SU-DHL-6 (cell line): ENCODE data around the gene ATG4C.

Source experiments
- CTCF ChIP-seq: fragments of 200-600 bp; sonication (generic); IDR thresholded peaks from one replicate; pipeline ENCODE4 v1.5.1; 2017; ENCODE audit warnings: antibody characterized with exemption, mild to moderate bottlenecking, low read length, moderate library complexity; ENCODE audit not compliant: insufficient read depth, poor library complexity, severe bottlenecking
- EZH2phosphoT487 ChIP-seq: fragments of 200-600 bp; sonication (generic), shearing (Covaris generic); conservative IDR thresholded peaks from 2 replicates; pipeline ENCODE4 v1.6.1; 2018; ENCODE audit warnings: mild to moderate bottlenecking, antibody characterized with exemption, low read length, moderate library complexity, mixed read lengths

DNA sequence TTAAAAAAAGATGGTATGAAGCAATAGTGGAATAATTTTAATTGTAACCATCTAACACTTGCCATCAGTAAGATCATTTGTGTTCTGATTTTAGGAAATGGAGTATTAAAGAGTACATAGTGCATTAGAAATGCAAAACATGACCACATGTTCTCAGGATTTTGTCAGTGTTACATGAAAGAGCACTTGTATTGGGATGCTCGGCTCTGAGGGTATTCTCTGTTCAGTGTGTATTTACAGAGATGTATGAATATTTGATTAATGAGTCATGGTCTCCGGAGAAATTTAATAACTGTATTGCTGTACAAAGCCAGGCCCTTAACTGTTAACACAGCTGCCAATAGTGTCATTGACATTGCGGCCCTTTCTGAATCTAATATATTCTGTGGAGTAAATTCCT, 91.7 kb downstream of the ATG4C start:
- TF ChIP-seq CTCF (no peak), EZH2phosphoT487 (no peak)
